OCI-LY7 (cell line): ENCODE data around the gene CYP2R1.

ENCODE experiments used
- CTCF ChIP-seq: fragments of 200-600 bp; sonication (generic); conservative IDR thresholded peaks from 2 replicates; pipeline ENCODE4 v1.5.1; 2014; ENCODE audit warnings: mild to moderate bottlenecking, antibody characterized with exemption, low read length, moderate library complexity, mixed read lengths
- EZH2phosphoT487 ChIP-seq: fragments of 200-600 bp; sonication (generic); IDR thresholded peaks from 2 replicates; pipeline ENCODE4 v1.6.1; 2018; ENCODE audit warnings: low read depth, borderline replicate concordance, mild to moderate bottlenecking, mixed run types, antibody characterized with exemption, low read length, moderate library complexity, mixed read lengths

- no peak for TF ChIP-seq CTCF
- no peak for TF ChIP-seq EZH2phosphoT487
Observed at GRCh38 chr11:14934641-14935351, 42.8 kb upstream of the CYP2R1 start.
